SK-N-SH (cell line): ENCODE measurements around the gene KCNK5. TPM values are rescaled to one million over a fixed set of nuclear protein-coding genes. Genes with fewer than 3 reads are reported as not detected.

Experiments
- CTCF ChIA-PET: fragments of 300-600, 350-600 bp; formaldehyde crosslinking; extraction: SDS; loops from one replicate; lab custom pipeline; 2021; lab: Yijun Ruan, JAX
- POLR2A ChIA-PET: fragments of 350-600 bp; sonication (Branson Sonifier 250); formaldehyde crosslinking; extraction: SDS; loops from one replicate; lab custom pipeline; 2020; ENCODE audit warnings: antibody characterized with exemption, inconsistent platforms; lab: Yijun Ruan, JAX
- DNase-seq: peaks from one replicate; pipeline ENCODE4 v3.0.0; 2012
- H2AFZ ChIP-seq: fragments of 200-600 bp; sonication (generic); 2 replicates; pipeline ENCODE4 v1.8.1; 2016; ENCODE audit warnings: antibody characterized with exemption, mild to moderate bottlenecking, low read depth
- H3F3A ChIP-seq: fragments of 200-600 bp; sonication (generic); replicated peaks from 2 replicates; pipeline ENCODE3; 2016; ENCODE audit warnings: antibody characterized with exemption, mild to moderate bottlenecking; ENCODE audit not compliant: insufficient read depth
- H3K27ac ChIP-seq, 2 experiments: fragments of 200-500 bp in 1 of 2; fragments of 200-600 bp in 1 of 2; sonication (Bioruptor generic) in 1 of 2; sonication (generic), shearing (Covaris generic) in 1 of 2; 2 replicates each; pipeline versions ENCODE4 v1.5.1 to v1.6.1; 2014 to 2016; ENCODE audit warnings: low read depth in 2 of 2, inconsistent platforms in 1 of 2, low read length in 1 of 2, mild to moderate bottlenecking in 1 of 2, mixed read lengths in 1 of 2
- H3K27me3 ChIP-seq: fragments of 200-600 bp; sonication (generic), shearing (Covaris generic); 2 replicates; pipeline ENCODE4 v1.6.1; 2016; ENCODE audit warnings: mixed run types; ENCODE audit not compliant: insufficient read depth
- H3K36me3 ChIP-seq, 2 experiments: fragments of 200-500 bp in 1 of 2; fragments of 200-600 bp in 1 of 2; sonication (Bioruptor generic) in 1 of 2; sonication (generic) in 1 of 2; replicated peaks in 1 of 2; 2 replicates each; pipeline versions ENCODE3 to v1.5.1; 2014 to 2016; ENCODE audit warnings: low read length in 1 of 2, mild to moderate bottlenecking in 1 of 2; ENCODE audit not compliant: insufficient read depth in 2 of 2, control insufficient read depth in 1 of 2
- H3K4me1 ChIP-seq, 2 experiments: fragments of 200-500 bp in 1 of 2; fragments of 200-600 bp in 1 of 2; sonication (Bioruptor generic) in 1 of 2; sonication (generic), shearing (Covaris generic) in 1 of 2; 2 replicates each; pipeline versions ENCODE4 v1.5.1 to v1.6.1; 2014 to 2016; ENCODE audit warnings: low read depth in 1 of 2, low read length in 1 of 2, mixed run types in 1 of 2; ENCODE audit not compliant: insufficient read depth in 2 of 2, control insufficient read depth in 1 of 2
- H3K4me2 ChIP-seq: fragments of 200-600 bp; sonication (generic), shearing (Covaris generic); 2 replicates; pipeline ENCODE4 v1.6.1; 2017; ENCODE audit warnings: mixed run types
- H3K4me3 ChIP-seq, 2 experiments: fragments of 200-500 bp in 1 of 2; fragments of 200-600 bp in 1 of 2; sonication (Bioruptor generic) in 1 of 2; sonication (generic), shearing (Covaris generic) in 1 of 2; 2 replicates each; pipeline versions ENCODE4 v1.5.1 to v1.8.1; 2014 to 2016; ENCODE audit warnings: low read depth in 2 of 2, inconsistent platforms in 1 of 2, low read length in 1 of 2, mild to moderate bottlenecking in 1 of 2, mixed read lengths in 1 of 2, moderate library complexity in 1 of 2
- H3K79me2 ChIP-seq: fragments of 200-600 bp; sonication (generic); 2 replicates; pipeline ENCODE4 v1.8.1; 2017; ENCODE audit warnings: mild to moderate bottlenecking; ENCODE audit not compliant: insufficient read depth
- H3K9ac ChIP-seq: fragments of 200-600 bp; sonication (generic); 2 replicates; pipeline ENCODE4 v1.6.1; 2017; ENCODE audit warnings: mixed run types
- H3K9me2 ChIP-seq: fragments of 200-600 bp; sonication (generic); 2 replicates; pipeline ENCODE4 v1.6.1; 2017; ENCODE audit warnings: mixed run types
- H3K9me3 ChIP-seq: fragments of 200-600 bp; sonication (generic); 2 replicates; pipeline ENCODE4 v1.6.1; 2017; ENCODE audit warnings: mixed run types, mild to moderate bottlenecking, moderate library complexity
- H4K20me1 ChIP-seq: fragments of 200-600 bp; sonication (generic); 2 replicates; pipeline ENCODE4 v1.6.1; 2017; ENCODE audit warnings: mild to moderate bottlenecking, mixed run types; ENCODE audit not compliant: insufficient read depth
- CHD2 ChIP-seq: fragments of 150-350 bp; IDR thresholded peaks from 2 replicates; pipeline ENCODE4 v1.6.1; 2018; ENCODE audit warnings: low read length; ENCODE audit not compliant: partially characterized antibody
- ELF1 ChIP-seq: IDR thresholded peaks from 2 replicates; pipeline ENCODE4 v1.4.0; 2012
- EP300 ChIP-seq, 2 experiments: IDR thresholded peaks; 2 replicates each; pipeline versions ENCODE4 v1.4.0 to v1.6.1; 2012; ENCODE audit warnings: borderline replicate concordance in 1 of 2, low read depth in 1 of 2, low read length in 1 of 2
- EZH2phosphoT487 ChIP-seq: fragments of 200-600 bp; sonication (generic); IDR thresholded peaks from 2 replicates; pipeline ENCODE4 v1.6.1; 2017; ENCODE audit warnings: low read depth, mixed run types, mild to moderate bottlenecking, antibody characterized with exemption, moderate library complexity, borderline replicate concordance
- FOSL2 ChIP-seq: IDR thresholded peaks from 2 replicates; pipeline ENCODE4 v1.4.0; 2012; ENCODE audit warnings: low read depth, mild to moderate bottlenecking, moderate library complexity, borderline replicate concordance
- FOXM1 ChIP-seq: IDR thresholded peaks from 2 replicates; pipeline ENCODE4 v1.4.0; 2012; ENCODE audit warnings: low read depth, mild to moderate bottlenecking
- MXI1 ChIP-seq: IDR thresholded peaks from 2 replicates; pipeline ENCODE4 v1.6.1; 2012; ENCODE audit warnings: mild to moderate bottlenecking, low read depth, low read length, improper control_type of control experiment
- NRF1 ChIP-seq: IDR thresholded peaks from 2 replicates; pipeline ENCODE4 v1.6.1; 2012; ENCODE audit warnings: low read depth, mild to moderate bottlenecking, low read length
- POLR2AphosphoS5 ChIP-seq: IDR thresholded peaks from 2 replicates; pipeline ENCODE4 v1.6.1; 2012; ENCODE audit warnings: low read depth, low read length
- RCOR1 ChIP-seq: fragments of 150-350 bp; IDR thresholded peaks from 2 replicates; pipeline ENCODE4 v1.6.1; 2017; ENCODE audit warnings: antibody characterized with exemption, low read length
- RFX5 ChIP-seq: IDR thresholded peaks from 2 replicates; pipeline ENCODE4 v1.6.1; 2012; ENCODE audit warnings: mild to moderate bottlenecking, improper control_type of control experiment, low read length
- SMC3 ChIP-seq: IDR thresholded peaks from 2 replicates; pipeline ENCODE4 v1.6.1; 2012; ENCODE audit warnings: low read depth, low read length, improper control_type of control experiment
- YY1 ChIP-seq: IDR thresholded peaks from 2 replicates; pipeline ENCODE4 v1.4.0; 2012; ENCODE audit warnings: low read depth, mild to moderate bottlenecking
- WGBS: methylation state at CpG from one replicate; pipeline ENCODE4 v1.1.6; 2017; ENCODE audit warnings: low lambda C conversion rate; 5-methylcytosine and 5-hydroxymethylcytosine counted together
- polyA plus RNA-seq, 3 experiments: library from polyadenylated mRNA; depleted of rRNA; stranded (reverse); fragments of >200 nt; gene quantifications; 2 replicates each; pipeline ENCODE4 v1.2.3, GENCODE V29; 2012
- TF ChIP-seq, protein P1 (sequence below): fragments of 150-350 bp; IDR thresholded peaks from 2 replicates; pipeline ENCODE4 v1.6.1; 2017; ENCODE audit warnings: antibody characterized with exemption, low read length, low read depth, borderline replicate concordance
- TF ChIP-seq, protein P2 (sequence below): IDR thresholded peaks from 2 replicates; pipeline ENCODE4 v1.4.0; 2012; ENCODE audit warnings: low read depth
- TF ChIP-seq, protein P3 (sequence below): IDR thresholded peaks from 2 replicates; pipeline ENCODE4 v1.4.0; 2012; ENCODE audit warnings: low read depth, borderline replicate concordance

The KCNK5 gene
- polyA plus RNA-seq, 1 of the 3 experiments (the other 2 are of a cell fraction) = not detected

DNA sequence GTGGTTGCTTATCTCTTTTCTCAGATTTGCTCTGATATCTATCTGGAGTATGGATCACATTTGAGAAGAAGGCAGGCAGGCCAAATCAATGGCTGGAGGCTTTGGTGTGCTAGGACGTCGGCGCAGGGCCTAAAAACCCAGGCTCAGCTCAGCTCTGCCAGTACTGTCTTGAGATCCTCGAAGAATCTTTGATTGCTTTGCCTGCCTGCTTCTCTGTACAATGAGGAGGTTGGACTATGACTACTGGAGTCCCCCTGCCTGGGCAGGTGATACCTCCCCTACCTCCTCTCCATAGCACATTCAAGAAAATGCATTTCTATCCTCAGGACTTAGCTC is 25.1 kb downstream of the KCNK5 start:
- Histone ChIP-seq H3K27ac (no peak overlapping the region), H3F3A (no peaks in the 10 kb centered on the region), H3K4me3 (no peak overlapping the region), H4K20me1 (no peaks in the 10 kb centered on the region), H3K36me3 (no peaks in the 10 kb centered on the region), H3K9me3 (no peaks in the 10 kb centered on the region), H3K79me2 (no peaks in the 10 kb centered on the region), H3K4me2 (no peak overlapping the region), H3K9me2 (no peaks in the 10 kb centered on the region), H3K9ac (no peak overlapping the region), H3K4me1 (no peaks in the 10 kb centered on the region; a peak in 1 of 4 replicates), H3K27me3 (no peaks in the 10 kb centered on the region), H2AFZ (no peak overlapping the region)
- ChIA-PET POLR2A (interaction anchor here (1.1 kb wide), 1 partner anchor 15 kb away, joined by 3 read pairs; no protein-coding TSS in a partner anchor), CTCF (interaction anchor here (0.8 to 2.5 kb wide), 3 partner anchors 38 to 106 kb away, joined by 3 to 10 read pairs (median 4); no protein-coding TSS in a partner anchor)
- TF ChIP-seq NRF1 = no peak
- no peak for TF ChIP-seq RCOR1
- no peak for TF ChIP-seq YY1
- TF ChIP-seq RFX5 = no peak
- TF ChIP-seq FOSL2 = no peak
- no peak for TF ChIP-seq POLR2AphosphoS5
- TF ChIP-seq, protein P1, sequence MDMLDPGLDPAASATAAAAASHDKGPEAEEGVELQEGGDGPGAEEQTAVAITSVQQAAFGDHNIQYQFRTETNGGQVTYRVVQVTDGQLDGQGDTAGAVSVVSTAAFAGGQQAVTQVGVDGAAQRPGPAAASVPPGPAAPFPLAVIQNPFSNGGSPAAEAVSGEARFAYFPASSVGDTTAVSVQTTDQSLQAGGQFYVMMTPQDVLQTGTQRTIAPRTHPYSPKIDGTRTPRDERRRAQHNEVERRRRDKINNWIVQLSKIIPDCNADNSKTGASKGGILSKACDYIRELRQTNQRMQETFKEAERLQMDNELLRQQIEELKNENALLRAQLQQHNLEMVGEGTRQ = no peak
- no peak for TF ChIP-seq EP300 (IDR thresholded peaks at IDR 0.05; ENCODE audit: borderline replicate concordance in 1 of 2, low read depth in 1 of 2, low read length in 1 of 2)
- no peak for TF ChIP-seq EZH2phosphoT487
- TF ChIP-seq MXI1 = no peak
- TF ChIP-seq, protein P2, sequence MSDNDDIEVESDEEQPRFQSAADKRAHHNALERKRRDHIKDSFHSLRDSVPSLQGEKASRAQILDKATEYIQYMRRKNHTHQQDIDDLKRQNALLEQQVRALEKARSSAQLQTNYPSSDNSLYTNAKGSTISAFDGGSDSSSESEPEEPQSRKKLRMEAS = no peak
- no peak for TF ChIP-seq SMC3
- no peak for TF ChIP-seq ELF1
- TF ChIP-seq FOXM1 = no peak
- TF ChIP-seq, protein P3, sequence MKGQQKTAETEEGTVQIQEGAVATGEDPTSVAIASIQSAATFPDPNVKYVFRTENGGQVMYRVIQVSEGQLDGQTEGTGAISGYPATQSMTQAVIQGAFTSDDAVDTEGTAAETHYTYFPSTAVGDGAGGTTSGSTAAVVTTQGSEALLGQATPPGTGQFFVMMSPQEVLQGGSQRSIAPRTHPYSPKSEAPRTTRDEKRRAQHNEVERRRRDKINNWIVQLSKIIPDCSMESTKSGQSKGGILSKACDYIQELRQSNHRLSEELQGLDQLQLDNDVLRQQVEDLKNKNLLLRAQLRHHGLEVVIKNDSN = no peak
- no CpG with 5 or more reads among the region's 4 CpGs for WGBS
- DNase-seq = no peak

DNA sequence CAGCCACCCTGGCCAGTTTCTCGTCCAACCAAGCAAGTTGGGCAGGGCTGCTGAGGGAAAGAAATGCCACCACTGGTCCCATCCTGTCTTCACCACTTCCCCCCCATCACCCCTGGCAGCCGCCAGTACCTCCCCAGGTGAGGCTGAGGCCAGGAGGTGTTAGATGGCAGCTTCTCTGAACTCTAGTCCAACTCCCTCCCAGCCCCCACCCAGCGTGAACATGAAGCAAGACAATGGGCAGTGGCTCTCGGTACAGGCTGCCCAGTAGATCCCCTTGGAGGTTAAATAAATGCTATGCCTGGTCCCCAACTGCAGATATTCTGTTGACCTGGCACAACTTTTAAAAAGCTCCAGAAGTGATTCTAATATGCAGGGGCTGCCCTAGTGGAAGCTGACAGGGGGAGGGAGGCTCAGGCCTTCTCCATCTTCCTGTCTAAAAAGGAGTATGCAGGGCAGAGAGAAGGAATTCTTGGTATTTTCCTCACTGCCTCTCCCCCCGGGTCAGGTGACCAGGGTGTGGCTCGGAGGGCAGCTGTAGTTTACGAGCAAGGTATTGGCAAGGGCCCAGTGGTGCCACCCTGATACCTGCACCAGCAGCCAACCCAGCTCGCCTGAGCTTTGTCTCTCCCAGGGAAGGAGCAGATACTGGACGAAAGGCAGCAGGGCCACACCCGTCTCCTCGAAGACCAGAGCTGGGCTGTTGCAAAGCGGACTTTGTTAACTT is 25.7 kb downstream of the KCNK5 start:
- H3K9me3 ChIP-seq = no peaks in the 10 kb centered on the region
- no peaks in the 10 kb centered on the region for H4K20me1 ChIP-seq
- POLR2A ChIA-PET = interaction anchor here (1.1 kb wide), 1 partner anchor 14 kb away, joined by 3 read pairs; no protein-coding TSS in a partner anchor
- H3K27me3 ChIP-seq = no peaks in the 10 kb centered on the region
- H3F3A ChIP-seq = no peaks in the 10 kb centered on the region
- no peaks in the 10 kb centered on the region for H3K36me3 ChIP-seq
- H3K4me2 ChIP-seq = no peak overlapping the region
- no peaks in the 10 kb centered on the region for H3K9me2 ChIP-seq
- TF ChIP-seq FOSL2 = no peak
- TF ChIP-seq CHD2 = no peak
- TF ChIP-seq, all 33 proteins: peak for 0
- Histone ChIP-seq H3K9ac (no peak overlapping the region), H3K4me1 (no peaks in the 10 kb centered on the region; a peak in 1 of 4 replicates), H3K79me2 (no peaks in the 10 kb centered on the region), H2AFZ (no peak overlapping the region), H3K27ac (no peak overlapping the region), H3K4me3 (no peak overlapping the region)
- 31% methylated on average over 10 of the region's 12 CpGs for WGBS
- DNase-seq = no peak
- CTCF ChIA-PET = interaction anchor here (0.8 to 2.5 kb wide), 3 partner anchors 37 to 106 kb away, joined by 3 to 10 read pairs (median 4); no protein-coding TSS in a partner anchor
